Measurements from ENCODE around the gene OSGIN1. TPM values are rescaled to one million over a fixed set of nuclear protein-coding genes. Genes with fewer than 3 reads are reported as not detected.
A peak's percentile ranks its signal among the peaks of the same experiment; 100 is the strongest.

OSGIN1 gene
- total and polyA plus RNA-seq, 2 of the 8 experiments (the other 6 are each of a cell fraction or from before 2014, with no cell fraction given) = 0.58 to 0.76 TPM

DNA sequence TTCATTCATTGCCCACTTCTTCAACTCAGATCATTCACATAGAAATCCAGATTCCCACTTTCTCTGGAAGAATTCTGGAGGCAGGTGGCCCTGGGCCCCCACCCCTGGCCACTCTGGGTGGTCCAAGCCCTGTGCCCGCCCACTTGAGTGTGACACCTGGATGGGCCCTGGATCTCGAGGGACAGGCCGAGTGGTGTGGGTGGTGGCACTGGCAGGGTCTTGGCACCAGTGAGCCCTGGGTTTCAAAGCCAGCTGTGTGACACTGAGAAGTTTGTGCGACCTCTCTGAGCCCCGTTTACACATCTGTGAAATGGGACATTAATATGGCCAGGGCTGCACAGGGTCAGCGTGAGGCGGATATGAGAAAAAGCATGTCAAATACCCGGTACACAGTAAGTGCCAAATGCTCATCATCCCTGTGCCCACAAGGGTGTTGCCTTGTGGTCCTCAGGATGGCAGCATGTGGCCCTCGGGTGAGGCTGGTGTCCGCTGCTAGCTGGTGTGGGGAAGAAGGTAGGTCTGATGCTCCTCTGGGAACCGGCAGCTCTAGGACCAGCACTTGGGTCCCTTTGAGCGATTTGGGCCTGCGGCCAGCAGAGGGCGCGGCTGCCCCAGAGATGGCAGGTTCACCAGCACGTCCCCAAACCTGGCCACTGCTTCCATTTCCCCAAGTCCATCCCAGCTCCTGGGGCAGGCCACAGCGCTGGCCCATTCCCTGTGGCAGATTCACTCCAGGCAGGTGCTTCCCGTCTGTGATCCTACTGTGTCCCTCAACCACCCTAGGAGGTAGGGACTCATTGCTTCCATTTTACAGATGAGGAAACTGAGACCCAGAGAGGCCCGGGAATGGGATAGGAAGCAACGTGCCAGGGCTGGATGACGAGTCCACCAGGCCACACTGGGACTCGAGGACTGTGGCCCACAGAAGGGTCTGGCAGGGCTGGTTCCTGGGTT lies 3.6 kb downstream of the OSGIN1 start (continued):
- TF ChIP-seq EP300 (IDR thresholded peaks at IDR 0.05; ENCODE audit: borderline replicate concordance in 1 of 2, low read depth in 2 of 2, low read length in 2 of 2) = no peak; a peak in 1 of 3 replicates
- no peak for TF ChIP-seq TCF12 (IDR thresholded peaks at IDR 0.05; ENCODE audit: low read depth, low read length)
- TF ChIP-seq KDM1A (IDR thresholded peaks at IDR 0.05; ENCODE audit: borderline replicate concordance, low read length) = 0 out of 2 replicates have a peak, but pooled peaks have one; percentile 27
- TF ChIP-seq GABPA (IDR thresholded peaks at IDR 0.05; ENCODE audit: borderline replicate concordance, insufficient read depth, low read length) = peak; percentile 72; the same call in 1 of the 2 replicates
- TF ChIP-seq YY1 (IDR thresholded peaks at IDR 0.05; ENCODE audit: low read depth, low read length) = peak; percentile 75; the same call in 1 of the 2 replicates
- TF ChIP-seq BRCA1 (IDR thresholded peaks at IDR 0.05; ENCODE audit: low read depth, low read length) = no peak

All from H1 (cell line).